ENCODE data around the gene ASCC2. TPM values are rescaled to one million over a fixed set of nuclear protein-coding genes. Genes with fewer than 3 reads are reported as not detected.

The ASCC2 gene
- total RNA-seq, 1 donor from 2014 or later, result 41.7 TPM

- no peak overlapping the region for H3K4me3 ChIP-seq (ENCODE audit: low read depth, low read length)
- no peak for TF ChIP-seq CTCF (IDR thresholded peaks at IDR 0.05; ENCODE audit: insufficient read depth, low read length, poor library complexity, severe bottlenecking)
- no peaks in the 10 kb centered on the region for H3K36me3 ChIP-seq (ENCODE audit: control insufficient read depth, insufficient read depth, low read length)
- no peak for DNase-seq (ENCODE audit: low read depth)
- H3K27me3 ChIP-seq (ENCODE audit: control insufficient read depth, insufficient read depth, low read length), result no peaks in the 10 kb centered on the region
Observed at GRCh38 chr22:29798801-29799200, 39.3 kb downstream of the ASCC2 start.

- DNase-seq (ENCODE audit: low read depth), result no peak
- Histone ChIP-seq H3K36me3 (ENCODE audit: control insufficient read depth, insufficient read depth, low read length) (no peaks in the 10 kb centered on the region), H3K4me3 (ENCODE audit: low read depth, low read length) (no peak overlapping the region), H3K27me3 (ENCODE audit: control insufficient read depth, insufficient read depth, low read length) (no peaks in the 10 kb centered on the region)
- TF ChIP-seq CTCF (IDR thresholded peaks at IDR 0.05; ENCODE audit: insufficient read depth, low read length, poor library complexity, severe bottlenecking), result no peak
Observed at GRCh38 chr22:29798318-29798717, 39.8 kb downstream of the ASCC2 start.

GRCh38 chr22:29797351-29797750, 40.7 kb downstream of the ASCC2 start:
- Histone ChIP-seq H3K27me3 (ENCODE audit: control insufficient read depth, insufficient read depth, low read length) (no peaks in the 10 kb centered on the region), H3K36me3 (ENCODE audit: control insufficient read depth, insufficient read depth, low read length) (no peaks in the 10 kb centered on the region), H3K4me3 (ENCODE audit: low read depth, low read length) (no peak overlapping the region)
- TF ChIP-seq CTCF (IDR thresholded peaks at IDR 0.05; ENCODE audit: insufficient read depth, low read length, poor library complexity, severe bottlenecking), result no peak
- DNase-seq (ENCODE audit: low read depth), result no peak

- Histone ChIP-seq H3K36me3 (ENCODE audit: control insufficient read depth, insufficient read depth, low read length) (no peaks in the 10 kb centered on the region), H3K4me3 (ENCODE audit: low read depth, low read length) (no peak overlapping the region), H3K27me3 (ENCODE audit: control insufficient read depth, insufficient read depth, low read length) (no peaks in the 10 kb centered on the region)
- no peak for DNase-seq (ENCODE audit: low read depth)
- TF ChIP-seq CTCF (IDR thresholded peaks at IDR 0.05; ENCODE audit: insufficient read depth, low read length, poor library complexity, severe bottlenecking), result no peak
Observed at GRCh38 chr22:29795663-29796062, 42.4 kb downstream of the ASCC2 start.

GRCh38 chr22:29793396-29793795, 44.7 kb downstream of the ASCC2 start:
- H3K36me3 ChIP-seq (ENCODE audit: control insufficient read depth, insufficient read depth, low read length), result no peaks in the 10 kb centered on the region
- no peaks in the 10 kb centered on the region for H3K27me3 ChIP-seq (ENCODE audit: control insufficient read depth, insufficient read depth, low read length)
- no peak for DNase-seq (ENCODE audit: low read depth)
- TF ChIP-seq CTCF (IDR thresholded peaks at IDR 0.05; ENCODE audit: insufficient read depth, low read length, poor library complexity, severe bottlenecking), result no peak
- H3K4me3 ChIP-seq (ENCODE audit: low read depth, low read length), result no peak overlapping the region

- Histone ChIP-seq H3K27me3 (ENCODE audit: control insufficient read depth, insufficient read depth, low read length) (no peaks in the 10 kb centered on the region), H3K36me3 (ENCODE audit: control insufficient read depth, insufficient read depth, low read length) (no peaks in the 10 kb centered on the region), H3K4me3 (ENCODE audit: low read depth, low read length) (no peak overlapping the region)
- TF ChIP-seq CTCF (IDR thresholded peaks at IDR 0.05; ENCODE audit: insufficient read depth, low read length, poor library complexity, severe bottlenecking), result no peak
- no peak for DNase-seq (ENCODE audit: low read depth)
Observed at GRCh38 chr22:29790061-29790460, 48.0 kb downstream of the ASCC2 start.

All from kidney epithelial cell (primary cell).